ENCODE results near the gene DCTN4.
"Not testable (repeated sequence)": the region's sequence is repeated elsewhere in the genome, so short reads cannot be mapped to it uniquely, and the experiment has no call there.

GRCh38 chr5:150742455-150743141, 16.2 kb downstream of the DCTN4 start:
- TF ChIP-seq CTCF (IDR thresholded peaks at IDR 0.05; ENCODE audit: poor library complexity); EZH2 (IDR thresholded peaks at IDR 0.05; ENCODE audit: borderline replicate concordance): not testable (repeated sequence)

Data from hepatocyte (in vitro differentiated cells).